ENCODE measurements around the gene TRIM5. TPM values are rescaled to one million over a fixed set of nuclear protein-coding genes. Genes with fewer than 3 reads are reported as not detected.

The TRIM5 gene, protein sequence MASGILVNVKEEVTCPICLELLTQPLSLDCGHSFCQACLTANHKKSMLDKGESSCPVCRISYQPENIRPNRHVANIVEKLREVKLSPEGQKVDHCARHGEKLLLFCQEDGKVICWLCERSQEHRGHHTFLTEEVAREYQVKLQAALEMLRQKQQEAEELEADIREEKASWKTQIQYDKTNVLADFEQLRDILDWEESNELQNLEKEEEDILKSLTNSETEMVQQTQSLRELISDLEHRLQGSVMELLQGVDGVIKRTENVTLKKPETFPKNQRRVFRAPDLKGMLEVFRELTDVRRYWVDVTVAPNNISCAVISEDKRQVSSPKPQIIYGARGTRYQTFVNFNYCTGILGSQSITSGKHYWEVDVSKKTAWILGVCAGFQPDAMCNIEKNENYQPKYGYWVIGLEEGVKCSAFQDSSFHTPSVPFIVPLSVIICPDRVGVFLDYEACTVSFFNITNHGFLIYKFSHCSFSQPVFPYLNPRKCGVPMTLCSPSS
- total RNA-seq = 10 to 100 TPM; 17.4 to 36.9 TPM

DNA sequence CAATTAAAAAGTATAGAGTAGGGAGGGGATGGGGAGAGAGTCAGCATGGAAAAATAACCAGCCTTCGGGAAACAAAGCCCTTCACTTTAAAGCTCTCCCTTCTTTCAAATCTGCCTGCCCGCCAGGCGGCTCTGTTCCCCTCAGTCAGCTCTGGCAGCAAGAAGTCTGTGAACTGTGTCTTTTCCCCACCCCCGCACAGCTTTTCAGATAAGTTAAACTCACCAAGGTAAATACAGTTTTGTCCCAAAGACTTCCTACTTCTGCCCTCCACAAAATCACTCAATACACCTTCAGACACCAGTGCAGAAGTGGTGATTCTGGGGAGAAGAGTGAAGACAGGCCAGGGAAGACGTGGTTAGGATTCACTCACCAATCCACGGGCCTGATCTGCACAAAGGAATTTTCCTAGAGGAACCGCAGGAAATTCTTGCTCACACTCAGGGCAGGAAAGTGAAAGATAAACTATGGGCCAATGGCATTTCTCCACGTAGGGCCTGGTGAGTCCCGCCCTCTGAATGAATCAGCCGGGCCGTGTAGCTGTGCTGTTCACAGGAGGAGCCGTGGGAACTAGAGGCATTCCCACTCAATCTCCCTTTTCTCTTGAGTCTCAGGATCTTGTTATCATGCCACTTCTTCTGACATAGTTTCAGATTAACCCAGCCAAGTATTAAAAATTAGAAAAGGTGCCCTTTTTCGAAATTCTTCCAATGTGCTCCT, at the start of gene TRIM5:
Gene TRIM5 (minus strand): TSS at position 429 of the 717 bp plus-strand sequence. CDS start 4,897 bp downstream, outside the sequence.
- intact Hi-C loops (cut with DNase I) = loop anchor here (5.0 to 10.0 kb wide), 2 partner anchors 60 to 88 kb away; partner anchors contain the start of genes TRIM34 and TRIM6
- TF ChIP-seq POLR2A (IDR thresholded peaks at IDR 0.05) (peak; percentile 53), CTCF (IDR thresholded peaks at IDR 0.05) (peak in 3 of 4 experiments; percentile 66 to 73 (median 71)), POLR2AphosphoS5 (IDR thresholded peaks at IDR 0.05) (peak; percentile 94)
- WGBS = 3% methylated on average over 13 of the region's 13 CpGs
- Histone ChIP-seq H3K27me3 (replicated peaks; ENCODE audit: insufficient read depth) (no peaks in the 10 kb centered on the region), H3K36me3 (no peaks in the 10 kb centered on the region), H3K4me3 (peak within 1 kb of the TSS; percentile 34 to 42), H3K27ac (peak within 1 kb of the TSS; percentile 94), H3K9me3 (no peaks in the 10 kb centered on the region), H3K4me1 (replicated peaks) (peaks cover 2% of the 10 kb centered on the region)
- DNase-seq (ENCODE audit: low spot score) = peak; percentile 93

DNA sequence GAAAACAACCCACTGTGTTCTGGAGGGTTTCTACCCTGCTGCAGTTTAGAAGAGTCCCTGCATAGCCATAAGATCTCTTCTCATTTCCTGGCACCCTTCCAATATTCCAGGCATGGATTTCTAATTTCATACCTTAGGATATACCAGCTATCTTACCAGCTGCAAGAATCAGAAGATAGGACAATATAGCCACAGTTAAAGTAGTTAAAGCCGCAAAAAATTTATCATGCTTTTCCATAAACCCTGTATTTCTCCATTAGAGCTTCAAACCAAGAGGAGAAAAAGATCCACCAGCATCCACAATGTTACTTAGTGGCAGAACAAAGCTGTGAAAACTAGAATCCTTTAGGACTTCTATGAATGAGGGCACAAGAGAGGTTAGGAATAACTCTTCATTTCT, 42.8 kb upstream of the TRIM5 start:
- Histone ChIP-seq H3K4me1 (replicated peaks) (no peaks in the 10 kb centered on the region), H3K27ac (no peak overlapping the region), H3K4me3 (no peak overlapping the region), H3K27me3 (replicated peaks; ENCODE audit: insufficient read depth) (no peaks in the 10 kb centered on the region), H3K9me3 (no peaks in the 10 kb centered on the region), H3K36me3 (no peaks in the 10 kb centered on the region)
- no peak for DNase-seq (ENCODE audit: low spot score)
- intact Hi-C loops (cut with DNase I) = no loop called here
- WGBS = 100% methylated on average over 1 of the region's 1 CpG
- TF ChIP-seq POLR2A (IDR thresholded peaks at IDR 0.05) (no peak), POLR2AphosphoS5 (IDR thresholded peaks at IDR 0.05) (no peak), CTCF (IDR thresholded peaks at IDR 0.05) (no peak)

GRCh38 chr11:5726351-5726750, 41.5 kb upstream of the TRIM5 start:
- Histone ChIP-seq H3K4me1 (replicated peaks) (no peaks in the 10 kb centered on the region), H3K27ac (no peak overlapping the region), H3K4me3 (no peak overlapping the region), H3K36me3 (no peaks in the 10 kb centered on the region), H3K27me3 (replicated peaks; ENCODE audit: insufficient read depth) (no peaks in the 10 kb centered on the region), H3K9me3 (no peaks in the 10 kb centered on the region)
- 89% methylated on average over 1 of the region's 1 CpG for WGBS
- no peak for DNase-seq (ENCODE audit: low spot score)
- TF ChIP-seq POLR2A (IDR thresholded peaks at IDR 0.05) (no peak), POLR2AphosphoS5 (IDR thresholded peaks at IDR 0.05) (no peak), CTCF (IDR thresholded peaks at IDR 0.05) (no peak)
- intact Hi-C loops (cut with DNase I) = no loop called here

GRCh38 chr11:5722622-5723021, 37.7 kb upstream of the TRIM5 start:
- intact Hi-C loops (cut with DNase I) = no loop called here
- Histone ChIP-seq H3K27ac (no peak overlapping the region), H3K27me3 (replicated peaks; ENCODE audit: insufficient read depth) (no peaks in the 10 kb centered on the region), H3K9me3 (no peaks in the 10 kb centered on the region), H3K4me1 (replicated peaks) (no peaks in the 10 kb centered on the region), H3K36me3 (no peaks in the 10 kb centered on the region), H3K4me3 (no peak overlapping the region)
- no peak for TF ChIP-seq CTCF (IDR thresholded peaks at IDR 0.05)
- TF ChIP-seq POLR2A (IDR thresholded peaks at IDR 0.05) = no peak
- TF ChIP-seq POLR2AphosphoS5 (IDR thresholded peaks at IDR 0.05) = no peak
- WGBS = 62% methylated on average over 2 of the region's 2 CpGs
- no peak for DNase-seq (ENCODE audit: low spot score)
